HepG2 (cell line): ENCODE results near the gene FKBP9.

ENCODE experiments used
- ARHGAP35 ChIP-seq: sonication (generic); formaldehyde crosslinking; IDR thresholded peaks from 2 replicates; pipeline ENCODE4 v1.9.0; 2022; ENCODE audit warnings: mild to moderate bottlenecking, inconsistent platforms, moderate library complexity, missing genetic modification reagents, borderline replicate concordance
- ASH2L ChIP-seq: fragments of 300-600, 200-600 bp; sonication (generic); IDR thresholded peaks from 2 replicates; pipeline ENCODE4 v1.7.0; 2017; ENCODE audit warnings: low read depth, mild to moderate bottlenecking, moderate library complexity, mixed read lengths, low read length; ENCODE audit not compliant: insufficient read length
- EED ChIP-seq: sonication (generic); formaldehyde crosslinking; IDR thresholded peaks from 2 replicates; pipeline ENCODE4 v1.5.0; 2020; ENCODE audit warnings: mild to moderate bottlenecking, missing genetic modification reagents
- HOXA9 ChIP-seq: sonication (generic); formaldehyde crosslinking; IDR thresholded peaks from 2 replicates; pipeline ENCODE4 v1.8.1; 2022; ENCODE audit warnings: missing genetic modification reagents, mild to moderate bottlenecking, moderate library complexity, borderline replicate concordance
- MXI1 ChIP-seq: IDR thresholded peaks from 3 replicates; pipeline ENCODE4 v1.6.1; 2012; ENCODE audit warnings: low read depth, low read length, inconsistent platforms, borderline replicate concordance
- POLR2A ChIP-seq, 2 experiments: IDR thresholded peaks; 2 replicates each; pipeline ENCODE4 v1.6.1; 2011; ENCODE audit warnings: low read depth in 2 of 2, low read length in 2 of 2, mild to moderate bottlenecking in 1 of 2, moderate library complexity in 1 of 2; ENCODE audit not compliant: insufficient read depth in 1 of 2
- SP5 ChIP-seq: IDR thresholded peaks from 2 replicates; pipeline ENCODE4 v1.6.1; 2016; ENCODE audit warnings: low read depth, borderline replicate concordance
- TARDBP ChIP-seq: sonication (generic); formaldehyde crosslinking; IDR thresholded peaks from 2 replicates; pipeline ENCODE4 v1.8.0; 2022; ENCODE audit warnings: mild to moderate bottlenecking, missing genetic modification reagents
- TP53 ChIP-seq: sonication (generic); formaldehyde crosslinking; conservative IDR thresholded peaks from 2 replicates; pipeline ENCODE4 v1.4.0; 2020; ENCODE audit warnings: missing genetic modification reagents
- ZNF274 ChIP-seq: sonication (generic); formaldehyde crosslinking; IDR thresholded peaks from 2 replicates; pipeline ENCODE4 v1.5.1; 2020; ENCODE audit warnings: mild to moderate bottlenecking, missing genetic modification reagents
- TF ChIP-seq, protein P1 (sequence below): sonication (generic); formaldehyde crosslinking; IDR thresholded peaks from 2 replicates; pipeline ENCODE4 v1.4.0; 2020; ENCODE audit warnings: missing genetic modification reagents
- TF ChIP-seq, protein P2 (sequence below): sonication (generic); formaldehyde crosslinking; IDR thresholded peaks from 2 replicates; pipeline ENCODE4 v1.8.0; 2022; ENCODE audit warnings: missing genetic modification reagents, mild to moderate bottlenecking, borderline replicate concordance
- TF ChIP-seq, protein P3 (sequence below): conservative IDR thresholded peaks from 2 replicates; pipeline ENCODE4 v1.6.1; 2018; ENCODE audit warnings: missing genetic modification reagents

DNA sequence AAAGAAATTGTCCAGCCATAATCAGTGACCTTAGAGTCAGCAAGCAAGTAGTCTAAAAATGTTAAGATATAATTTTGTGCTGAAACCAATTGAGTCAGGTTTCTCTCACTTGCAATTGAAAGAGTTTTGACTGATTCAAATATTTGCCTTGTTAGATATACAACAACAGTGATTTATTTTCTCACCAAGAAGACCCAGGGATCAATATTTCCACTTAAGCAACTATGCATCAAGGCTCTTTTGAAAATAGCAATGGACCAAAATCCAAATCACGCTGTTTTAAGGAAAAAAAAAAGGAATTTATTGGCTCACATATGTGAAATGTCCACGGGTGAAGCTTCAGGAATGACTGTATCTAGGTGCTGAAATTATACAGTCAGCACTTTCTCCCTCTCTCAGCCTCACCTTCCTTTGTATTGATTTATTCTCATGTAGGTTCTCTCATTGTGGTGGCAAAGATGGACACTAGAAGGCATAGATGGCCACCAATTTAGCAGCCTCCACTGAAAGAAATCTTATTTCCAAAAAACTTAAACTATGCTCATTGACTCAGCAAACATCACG is 9.7 kb upstream of the FKBP9 start:
- no peak for TF ChIP-seq ARHGAP35 (CRISPR knock-in tag)
- TF ChIP-seq SP5 (CRISPR knock-in tag) = no peak
- TF ChIP-seq TP53 (CRISPR knock-in tag) = no peak
- TF ChIP-seq, protein P1, sequence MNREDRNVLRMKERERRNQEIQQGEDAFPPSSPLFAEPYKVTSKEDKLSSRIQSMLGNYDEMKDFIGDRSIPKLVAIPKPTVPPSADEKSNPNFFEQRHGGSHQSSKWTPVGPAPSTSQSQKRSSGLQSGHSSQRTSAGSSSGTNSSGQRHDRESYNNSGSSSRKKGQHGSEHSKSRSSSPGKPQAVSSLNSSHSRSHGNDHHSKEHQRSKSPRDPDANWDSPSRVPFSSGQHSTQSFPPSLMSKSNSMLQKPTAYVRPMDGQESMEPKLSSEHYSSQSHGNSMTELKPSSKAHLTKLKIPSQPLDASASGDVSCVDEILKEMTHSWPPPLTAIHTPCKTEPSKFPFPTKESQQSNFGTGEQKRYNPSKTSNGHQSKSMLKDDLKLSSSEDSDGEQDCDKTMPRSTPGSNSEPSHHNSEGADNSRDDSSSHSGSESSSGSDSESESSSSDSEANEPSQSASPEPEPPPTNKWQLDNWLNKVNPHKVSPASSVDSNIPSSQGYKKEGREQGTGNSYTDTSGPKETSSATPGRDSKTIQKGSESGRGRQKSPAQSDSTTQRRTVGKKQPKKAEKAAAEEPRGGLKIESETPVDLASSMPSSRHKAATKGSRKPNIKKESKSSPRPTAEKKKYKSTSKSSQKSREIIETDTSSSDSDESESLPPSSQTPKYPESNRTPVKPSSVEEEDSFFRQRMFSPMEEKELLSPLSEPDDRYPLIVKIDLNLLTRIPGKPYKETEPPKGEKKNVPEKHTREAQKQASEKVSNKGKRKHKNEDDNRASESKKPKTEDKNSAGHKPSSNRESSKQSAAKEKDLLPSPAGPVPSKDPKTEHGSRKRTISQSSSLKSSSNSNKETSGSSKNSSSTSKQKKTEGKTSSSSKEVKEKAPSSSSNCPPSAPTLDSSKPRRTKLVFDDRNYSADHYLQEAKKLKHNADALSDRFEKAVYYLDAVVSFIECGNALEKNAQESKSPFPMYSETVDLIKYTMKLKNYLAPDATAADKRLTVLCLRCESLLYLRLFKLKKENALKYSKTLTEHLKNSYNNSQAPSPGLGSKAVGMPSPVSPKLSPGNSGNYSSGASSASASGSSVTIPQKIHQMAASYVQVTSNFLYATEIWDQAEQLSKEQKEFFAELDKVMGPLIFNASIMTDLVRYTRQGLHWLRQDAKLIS (CRISPR knock-in tag) = no peak
- no peak for TF ChIP-seq ASH2L
- no peak for TF ChIP-seq EED (CRISPR knock-in tag)
- no peak for TF ChIP-seq TARDBP (CRISPR knock-in tag)
- no peak for TF ChIP-seq MXI1
- no peak for TF ChIP-seq POLR2A (IDR thresholded peaks at IDR 0.05; ENCODE audit: insufficient read depth in 1 of 2, low read depth in 2 of 2, low read length in 2 of 2)
- TF ChIP-seq, protein P2, sequence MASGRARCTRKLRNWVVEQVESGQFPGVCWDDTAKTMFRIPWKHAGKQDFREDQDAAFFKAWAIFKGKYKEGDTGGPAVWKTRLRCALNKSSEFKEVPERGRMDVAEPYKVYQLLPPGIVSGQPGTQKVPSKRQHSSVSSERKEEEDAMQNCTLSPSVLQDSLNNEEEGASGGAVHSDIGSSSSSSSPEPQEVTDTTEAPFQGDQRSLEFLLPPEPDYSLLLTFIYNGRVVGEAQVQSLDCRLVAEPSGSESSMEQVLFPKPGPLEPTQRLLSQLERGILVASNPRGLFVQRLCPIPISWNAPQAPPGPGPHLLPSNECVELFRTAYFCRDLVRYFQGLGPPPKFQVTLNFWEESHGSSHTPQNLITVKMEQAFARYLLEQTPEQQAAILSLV (CRISPR knock-in tag) = no peak
- no peak for TF ChIP-seq ZNF274 (CRISPR knock-in tag)
- no peak for TF ChIP-seq HOXA9 (CRISPR knock-in tag)
- TF ChIP-seq, protein P3, sequence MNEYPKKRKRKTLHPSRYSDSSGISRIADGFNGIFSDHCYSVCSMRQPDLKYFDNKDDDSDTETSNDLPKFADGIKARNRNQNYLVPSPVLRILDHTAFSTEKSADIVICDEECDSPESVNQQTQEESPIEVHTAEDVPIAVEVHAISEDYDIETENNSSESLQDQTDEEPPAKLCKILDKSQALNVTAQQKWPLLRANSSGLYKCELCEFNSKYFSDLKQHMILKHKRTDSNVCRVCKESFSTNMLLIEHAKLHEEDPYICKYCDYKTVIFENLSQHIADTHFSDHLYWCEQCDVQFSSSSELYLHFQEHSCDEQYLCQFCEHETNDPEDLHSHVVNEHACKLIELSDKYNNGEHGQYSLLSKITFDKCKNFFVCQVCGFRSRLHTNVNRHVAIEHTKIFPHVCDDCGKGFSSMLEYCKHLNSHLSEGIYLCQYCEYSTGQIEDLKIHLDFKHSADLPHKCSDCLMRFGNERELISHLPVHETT (CRISPR knock-in tag) = no peak
